ENCODE results near the gene DENND5B. TPM values are rescaled to one million over a fixed set of nuclear protein-coding genes. Genes with fewer than 3 reads are reported as not detected.

Gene DENND5B
- total and polyA plus RNA-seq, 10 of the 15 experiments (the other 5 are each of a cell fraction or from before 2014, with no cell fraction given), result 0.39 to 32.5 (median 20.6) TPM

DNA sequence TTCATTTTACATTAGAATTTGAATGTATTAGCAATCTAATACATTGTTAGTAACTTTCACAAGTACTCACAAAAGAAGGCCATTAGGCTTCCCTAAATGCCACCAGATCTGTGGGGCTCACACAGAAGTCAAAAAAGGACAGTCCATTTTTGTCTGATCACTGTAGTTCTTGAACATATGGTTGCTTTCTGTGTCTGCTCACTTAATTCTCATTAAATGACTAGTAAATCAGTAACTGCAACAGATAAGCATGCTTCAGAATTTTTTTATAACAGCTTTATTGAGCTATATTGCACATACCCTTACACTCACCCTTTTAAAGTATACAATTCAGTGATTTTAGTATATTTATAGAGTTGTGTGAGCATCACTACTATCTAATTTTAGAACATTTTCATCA is 71.4 kb downstream of the DENND5B start:
- in situ Hi-C loops (cut with MboI), result no loop called here
- no peak overlapping the region for H3K9ac ChIP-seq (ENCODE audit: control insufficient read depth, insufficient read depth, low read length)

More for the DNA sequence above, 71.4 kb downstream of the DENND5B start:
- CTCF ChIA-PET, result no interaction called here
- H2AFZ ChIP-seq (ENCODE audit: control insufficient read depth, low read depth, low read length), result no peak overlapping the region
- H3K36me3 ChIP-seq (ENCODE audit: control insufficient read depth in 2 of 2, insufficient read depth in 2 of 2, low read length in 1 of 2), result no peaks in the 10 kb centered on the region
- H4K20me1 ChIP-seq (ENCODE audit: control insufficient read depth, insufficient read depth), result no peaks in the 10 kb centered on the region
- H3K27me3 ChIP-seq (replicated peaks in 1 of 2; ENCODE audit: control insufficient read depth in 2 of 2, insufficient read depth in 2 of 2, low read length in 1 of 2), result no peaks in the 10 kb centered on the region
- DNase-seq (ENCODE audit: low read depth, low spot score) (no peak), FAIRE-seq (no peak), ATAC-seq (no peak)
- peaks cover 48% of the 10 kb centered on the region for H3K79me2 ChIP-seq (ENCODE audit: control insufficient read depth, insufficient read depth, low read length)
- H3K9me3 ChIP-seq (replicated peaks; ENCODE audit: control insufficient read depth, insufficient read depth, low read length), result no peaks in the 10 kb centered on the region
- SMC1A ChIA-PET (ENCODE audit: uncharacterized antibody, unreplicated experiment), result no interaction called here
- no peak overlapping the region for H3K4me2 ChIP-seq (ENCODE audit: control insufficient read depth, insufficient read depth)
- TF ChIP-seq, protein P1, sequence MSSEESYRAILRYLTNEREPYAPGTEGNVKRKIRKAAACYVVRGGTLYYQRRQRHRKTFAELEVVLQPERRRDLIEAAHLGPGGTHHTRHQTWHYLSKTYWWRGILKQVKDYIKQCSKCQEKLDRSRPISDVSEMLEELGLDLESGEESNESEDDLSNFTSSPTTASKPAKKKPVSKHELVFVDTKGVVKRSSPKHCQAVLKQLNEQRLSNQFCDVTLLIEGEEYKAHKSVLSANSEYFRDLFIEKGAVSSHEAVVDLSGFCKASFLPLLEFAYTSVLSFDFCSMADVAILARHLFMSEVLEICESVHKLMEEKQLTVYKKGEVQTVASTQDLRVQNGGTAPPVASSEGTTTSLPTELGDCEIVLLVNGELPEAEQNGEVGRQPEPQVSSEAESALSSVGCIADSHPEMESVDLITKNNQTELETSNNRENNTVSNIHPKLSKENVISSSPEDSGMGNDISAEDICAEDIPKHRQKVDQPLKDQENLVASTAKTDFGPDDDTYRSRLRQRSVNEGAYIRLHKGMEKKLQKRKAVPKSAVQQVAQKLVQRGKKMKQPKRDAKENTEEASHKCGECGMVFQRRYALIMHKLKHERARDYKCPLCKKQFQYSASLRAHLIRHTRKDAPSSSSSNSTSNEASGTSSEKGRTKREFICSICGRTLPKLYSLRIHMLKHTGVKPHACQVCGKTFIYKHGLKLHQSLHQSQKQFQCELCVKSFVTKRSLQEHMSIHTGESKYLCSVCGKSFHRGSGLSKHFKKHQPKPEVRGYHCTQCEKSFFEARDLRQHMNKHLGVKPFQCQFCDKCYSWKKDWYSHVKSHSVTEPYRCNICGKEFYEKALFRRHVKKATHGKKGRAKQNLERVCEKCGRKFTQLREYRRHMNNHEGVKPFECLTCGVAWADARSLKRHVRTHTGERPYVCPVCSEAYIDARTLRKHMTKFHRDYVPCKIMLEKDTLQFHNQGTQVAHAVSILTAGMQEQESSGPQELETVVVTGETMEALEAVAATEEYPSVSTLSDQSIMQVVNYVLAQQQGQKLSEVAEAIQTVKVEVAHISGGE (CRISPR knock-in tag; IDR thresholded peaks at IDR 0.05), result no peak
- TF ChIP-seq MEF2B (IDR thresholded peaks at IDR 0.05; ENCODE audit: partially characterized antibody, poor library complexity, severe bottlenecking) (no peak), SUPT20H (IDR thresholded peaks at IDR 0.05; ENCODE audit: borderline replicate concordance, control insufficient read depth, low read depth, low read length) (no peak), STAT3 (IDR thresholded peaks at IDR 0.05; ENCODE audit: low read depth, low read length) (no peak), SREBF1 (IDR thresholded peaks at IDR 0.05; ENCODE audit: low read length) (no peak), PML (IDR thresholded peaks at IDR 0.05; ENCODE audit: low read length) (no peak), GATAD2B (conservative IDR thresholded peaks at IDR 0.05; ENCODE audit: low read depth) (no peak)
- TF ChIP-seq, protein P2, sequence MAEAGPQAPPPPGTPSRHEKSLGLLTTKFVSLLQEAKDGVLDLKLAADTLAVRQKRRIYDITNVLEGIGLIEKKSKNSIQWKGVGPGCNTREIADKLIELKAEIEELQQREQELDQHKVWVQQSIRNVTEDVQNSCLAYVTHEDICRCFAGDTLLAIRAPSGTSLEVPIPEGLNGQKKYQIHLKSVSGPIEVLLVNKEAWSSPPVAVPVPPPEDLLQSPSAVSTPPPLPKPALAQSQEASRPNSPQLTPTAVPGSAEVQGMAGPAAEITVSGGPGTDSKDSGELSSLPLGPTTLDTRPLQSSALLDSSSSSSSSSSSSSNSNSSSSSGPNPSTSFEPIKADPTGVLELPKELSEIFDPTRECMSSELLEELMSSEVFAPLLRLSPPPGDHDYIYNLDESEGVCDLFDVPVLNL (IDR thresholded peaks at IDR 0.05; ENCODE audit: low read depth, low read length), result no peak
- TF ChIP-seq, protein P3, sequence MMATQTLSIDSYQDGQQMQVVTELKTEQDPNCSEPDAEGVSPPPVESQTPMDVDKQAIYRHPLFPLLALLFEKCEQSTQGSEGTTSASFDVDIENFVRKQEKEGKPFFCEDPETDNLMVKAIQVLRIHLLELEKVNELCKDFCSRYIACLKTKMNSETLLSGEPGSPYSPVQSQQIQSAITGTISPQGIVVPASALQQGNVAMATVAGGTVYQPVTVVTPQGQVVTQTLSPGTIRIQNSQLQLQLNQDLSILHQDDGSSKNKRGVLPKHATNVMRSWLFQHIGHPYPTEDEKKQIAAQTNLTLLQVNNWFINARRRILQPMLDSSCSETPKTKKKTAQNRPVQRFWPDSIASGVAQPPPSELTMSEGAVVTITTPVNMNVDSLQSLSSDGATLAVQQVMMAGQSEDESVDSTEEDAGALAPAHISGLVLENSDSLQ (IDR thresholded peaks at IDR 0.05), result no peak
- TF ChIP-seq, protein P4, sequence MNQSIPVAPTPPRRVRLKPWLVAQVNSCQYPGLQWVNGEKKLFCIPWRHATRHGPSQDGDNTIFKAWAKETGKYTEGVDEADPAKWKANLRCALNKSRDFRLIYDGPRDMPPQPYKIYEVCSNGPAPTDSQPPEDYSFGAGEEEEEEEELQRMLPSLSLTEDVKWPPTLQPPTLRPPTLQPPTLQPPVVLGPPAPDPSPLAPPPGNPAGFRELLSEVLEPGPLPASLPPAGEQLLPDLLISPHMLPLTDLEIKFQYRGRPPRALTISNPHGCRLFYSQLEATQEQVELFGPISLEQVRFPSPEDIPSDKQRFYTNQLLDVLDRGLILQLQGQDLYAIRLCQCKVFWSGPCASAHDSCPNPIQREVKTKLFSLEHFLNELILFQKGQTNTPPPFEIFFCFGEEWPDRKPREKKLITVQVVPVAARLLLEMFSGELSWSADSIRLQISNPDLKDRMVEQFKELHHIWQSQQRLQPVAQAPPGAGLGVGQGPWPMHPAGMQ (IDR thresholded peaks at IDR 0.05; ENCODE audit: borderline replicate concordance), result no peak
- TF ChIP-seq, protein P5, sequence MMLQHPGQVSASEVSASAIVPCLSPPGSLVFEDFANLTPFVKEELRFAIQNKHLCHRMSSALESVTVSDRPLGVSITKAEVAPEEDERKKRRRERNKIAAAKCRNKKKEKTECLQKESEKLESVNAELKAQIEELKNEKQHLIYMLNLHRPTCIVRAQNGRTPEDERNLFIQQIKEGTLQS (IDR thresholded peaks at IDR 0.05; ENCODE audit: borderline replicate concordance, extremely low read depth, low read depth, low read length), result no peak
- BruUV-seq (replicated peaks), result no TSS peak
- no peak overlapping the region for H3K27ac ChIP-seq (ENCODE audit: control insufficient read depth, insufficient read depth)
- H3K4me3 ChIP-seq, result no peak overlapping the region
- intact Hi-C loops (cut with micrococcal nuclease; ENCODE audit: unreplicated experiment), result no loop called here
- RAD21 ChIA-PET (ENCODE audit: unreplicated experiment), result no interaction called here
- H3K4me1 ChIP-seq (ENCODE audit: control insufficient read depth, insufficient read depth, low read length), result peaks cover 28% of the 10 kb centered on the region
- POLR2A ChIA-PET, result no interaction called here

Data from GM12878 (cell line).